ENCODE data around the gene TARS3.
A peak's percentile ranks its signal among the peaks of the same experiment; 100 is the strongest.

DNA sequence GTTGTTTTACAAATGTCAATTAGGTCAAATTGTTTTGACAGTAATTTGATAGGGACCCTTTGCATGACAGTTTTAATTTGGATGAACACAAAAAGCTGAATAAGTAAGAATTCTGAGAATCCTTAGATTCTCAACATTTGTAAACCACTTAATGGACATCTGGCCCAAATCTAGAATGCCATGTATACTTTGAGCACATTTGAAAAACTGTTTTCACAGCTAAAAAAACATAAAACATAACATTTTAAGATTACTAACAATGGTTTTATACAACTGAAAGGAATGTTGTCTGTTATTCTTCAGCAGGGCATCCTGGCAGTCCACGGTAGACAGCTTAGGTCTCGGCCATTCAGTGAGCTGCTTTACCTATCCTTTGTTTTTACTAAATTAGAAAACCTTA is 37.6 kb downstream of the TARS3 start:
- TF ChIP-seq, protein P1, sequence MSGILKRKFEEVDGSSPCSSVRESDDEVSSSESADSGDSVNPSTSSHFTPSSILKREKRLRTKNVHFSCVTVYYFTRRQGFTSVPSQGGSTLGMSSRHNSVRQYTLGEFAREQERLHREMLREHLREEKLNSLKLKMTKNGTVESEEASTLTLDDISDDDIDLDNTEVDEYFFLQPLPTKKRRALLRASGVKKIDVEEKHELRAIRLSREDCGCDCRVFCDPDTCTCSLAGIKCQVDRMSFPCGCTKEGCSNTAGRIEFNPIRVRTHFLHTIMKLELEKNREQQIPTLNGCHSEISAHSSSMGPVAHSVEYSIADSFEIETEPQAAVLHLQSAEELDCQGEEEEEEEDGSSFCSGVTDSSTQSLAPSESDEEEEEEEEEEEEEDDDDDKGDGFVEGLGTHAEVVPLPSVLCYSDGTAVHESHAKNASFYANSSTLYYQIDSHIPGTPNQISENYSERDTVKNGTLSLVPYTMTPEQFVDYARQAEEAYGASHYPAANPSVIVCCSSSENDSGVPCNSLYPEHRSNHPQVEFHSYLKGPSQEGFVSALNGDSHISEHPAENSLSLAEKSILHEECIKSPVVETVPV (CRISPR knock-in tag; IDR thresholded peaks at IDR 0.05) = 0 out of 2 replicates have a peak, but pooled peaks have one; percentile 46
- TF ChIP-seq TOX (CRISPR knock-in tag; IDR thresholded peaks at IDR 0.05; ENCODE audit: borderline replicate concordance) (no peak), RARB (CRISPR knock-in tag; IDR thresholded peaks at IDR 0.05) (no peak), CSDC2 (CRISPR knock-in tag; IDR thresholded peaks at IDR 0.05) (no peak), ZNF565 (CRISPR knock-in tag; conservative IDR thresholded peaks at IDR 0.05; ENCODE audit: low read depth) (no peak), SNAI2 (CRISPR knock-in tag; IDR thresholded peaks at IDR 0.05) (no peak), ARNTL (CRISPR knock-in tag; IDR thresholded peaks at IDR 0.05; ENCODE audit: borderline replicate concordance, low read depth) (no peak), PPARA (CRISPR knock-in tag; IDR thresholded peaks at IDR 0.05; ENCODE audit: borderline replicate concordance) (no peak)
- TF ChIP-seq, protein P2, sequence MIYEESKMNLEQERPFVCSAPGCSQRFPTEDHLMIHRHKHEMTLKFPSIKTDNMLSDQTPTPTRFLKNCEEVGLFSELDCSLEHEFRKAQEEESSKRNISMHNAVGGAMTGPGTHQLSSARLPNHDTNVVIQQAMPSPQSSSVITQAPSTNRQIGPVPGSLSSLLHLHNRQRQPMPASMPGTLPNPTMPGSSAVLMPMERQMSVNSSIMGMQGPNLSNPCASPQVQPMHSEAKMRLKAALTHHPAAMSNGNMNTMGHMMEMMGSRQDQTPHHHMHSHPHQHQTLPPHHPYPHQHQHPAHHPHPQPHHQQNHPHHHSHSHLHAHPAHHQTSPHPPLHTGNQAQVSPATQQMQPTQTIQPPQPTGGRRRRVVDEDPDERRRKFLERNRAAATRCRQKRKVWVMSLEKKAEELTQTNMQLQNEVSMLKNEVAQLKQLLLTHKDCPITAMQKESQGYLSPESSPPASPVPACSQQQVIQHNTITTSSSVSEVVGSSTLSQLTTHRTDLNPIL (CRISPR knock-in tag; IDR thresholded peaks at IDR 0.05; ENCODE audit: low read depth) = 0 out of 2 replicates have a peak, but pooled peaks have one; percentile 23
